H1 (cell line): ENCODE measurements around the gene ZC3H14. TPM values are rescaled to one million over a fixed set of nuclear protein-coding genes. Genes with fewer than 3 reads are reported as not detected.

Source experiments
- CHD7 ChIP-seq: fragments of 300-600 bp; sonication (generic); IDR thresholded peaks from 2 replicates; pipeline ENCODE4 v1.7.1; 2012; ENCODE audit warnings: low read length, moderate library complexity, mild to moderate bottlenecking, inconsistent platforms; ENCODE audit not compliant: insufficient replicate concordance
- CTCF ChIP-seq, 3 experiments: IDR thresholded peaks; 1 replicate in 2 of 3; 2 replicates in 1 of 3; pipeline versions ENCODE4 v1.5.1 to v1.6.1; 2011; ENCODE audit warnings: low read length in 3 of 3, mild to moderate bottlenecking in 3 of 3, inconsistent platforms in 2 of 3, low read depth in 1 of 3, moderate library complexity in 1 of 3; ENCODE audit not compliant: insufficient read depth in 1 of 3; ENCODE audit errors: control extremely low read depth in 1 of 3
- EP300 ChIP-seq, 2 experiments: IDR thresholded peaks; 1 replicate in 1 of 2; 2 replicates in 1 of 2; pipeline ENCODE4 v1.6.1; 2011 to 2012; ENCODE audit warnings: low read depth in 2 of 2, low read length in 2 of 2, mild to moderate bottlenecking in 2 of 2, borderline replicate concordance in 1 of 2, inconsistent platforms in 1 of 2, moderate library complexity in 1 of 2
- GTF2F1 ChIP-seq: IDR thresholded peaks from 2 replicates; pipeline ENCODE4 v1.6.1; 2012; ENCODE audit warnings: low read depth, low read length, improper control_type of control experiment, borderline replicate concordance
- MAFK ChIP-seq: IDR thresholded peaks from 2 replicates; pipeline ENCODE4 v1.6.1; 2012; ENCODE audit warnings: low read depth, mild to moderate bottlenecking, improper control_type of control experiment, low read length
- SP2 ChIP-seq: IDR thresholded peaks from 2 replicates; pipeline ENCODE4 v1.6.1; 2012; ENCODE audit warnings: mild to moderate bottlenecking, low read length, inconsistent platforms
- polyA plus RNA-seq, 7 experiments: library from polyadenylated mRNA; depleted of rRNA in 3 of 7; stranded (reverse) in 5 of 7; unstranded in 2 of 7; fragments of >200 nt in 5 of 7; fragments of 200-250 nt in 2 of 7; gene quantifications; 1 replicate in 5 of 7; 2 replicates in 1 of 7; 4 replicates in 1 of 7; pipeline versions ENCODE4 v1.2.1 to v1.2.3, GENCODE V29; 2011 to 2013; ENCODE audit warnings: missing spikeins in 2 of 7, mixed read lengths in 2 of 7
- total RNA-seq: library from RNA; stranded (reverse); fragmentation: NEBNext Ultra II Directional; extraction: Animal tissue kit (Norgen Biotek cat#: 25700); gene quantifications from 2 replicates; pipeline ENCODE4 v1.2.1, GENCODE V29; 2021

ZC3H14 gene
- total and polyA plus RNA-seq, 2 of the 8 experiments (the other 6 are each of a cell fraction or from before 2014, with no cell fraction given), result 86.0 to 99.1 TPM

DNA sequence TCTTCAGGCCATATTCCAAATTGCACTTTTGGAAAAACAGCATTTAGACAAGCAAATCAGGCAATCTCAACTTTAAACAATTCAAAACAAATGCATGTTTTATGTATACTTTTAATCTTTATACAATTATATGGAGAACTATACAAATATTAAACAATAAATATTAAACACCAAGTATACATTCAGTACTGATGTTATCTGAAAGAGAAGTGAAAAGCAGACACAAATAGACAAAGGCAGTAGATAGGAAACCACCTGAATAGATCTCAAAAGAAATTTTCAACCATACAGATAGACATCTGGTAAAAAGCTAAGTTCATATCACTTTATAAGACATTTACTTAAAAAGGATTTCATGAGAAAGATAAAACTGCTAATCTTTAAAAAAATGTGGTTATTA, 65.2 kb downstream of the ZC3H14 start (continued):
- TF ChIP-seq CHD7 (no peak), EP300 (IDR thresholded peaks at IDR 0.05; ENCODE audit: borderline replicate concordance in 1 of 2, low read depth in 2 of 2, low read length in 2 of 2) (no peak), GTF2F1 (no peak), MAFK (no peak), SP2 (no peak), CTCF (IDR thresholded peaks at IDR 0.05; ENCODE audit: control extremely low read depth in 1 of 3, insufficient read depth in 1 of 3, low read depth in 1 of 3, low read length in 3 of 3) (no peak)
